M059J (cell line): ENCODE data around the gene OR4F15. TPM values are rescaled to one million over a fixed set of nuclear protein-coding genes. Genes with fewer than 3 reads are reported as not detected.
A peak's percentile ranks its signal among the peaks of the same experiment; 100 is the strongest.

Experiments used
- DNase-seq: peaks from one replicate; pipeline ENCODE4 v3.0.0-alpha.2; 2012; ENCODE audit warnings: low read depth
- total RNA-seq: library from RNA; depleted of rRNA; stranded (reverse); fragments of >200 nt; shearing (Covaris generic); gene quantifications from 2 replicates; pipeline ENCODE4 v1.2.3, GENCODE V29; 2014; rRNA removed

Gene OR4F15
- total RNA-seq, 1 experiment from 2014 or later, result not detected

DNA sequence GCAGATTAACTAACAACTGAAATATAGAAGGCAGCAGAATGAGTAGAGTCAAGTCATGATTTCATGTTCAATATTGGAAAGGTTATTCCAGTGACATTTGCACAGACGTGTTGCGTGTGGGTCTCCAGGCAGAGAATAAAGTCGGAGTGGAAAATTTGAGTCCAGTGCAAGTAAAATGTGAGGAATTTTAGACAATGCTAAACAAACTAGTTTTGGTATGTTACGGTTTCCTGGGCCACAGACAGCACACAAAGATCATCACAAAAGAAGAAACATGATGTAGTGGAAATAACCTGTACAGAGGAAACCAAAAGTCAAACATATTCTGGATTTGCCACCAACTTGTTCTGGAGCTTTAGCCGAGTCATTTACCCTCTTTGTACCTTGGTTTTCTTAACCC is 8.3 kb upstream of the OR4F15 start:
- peak; percentile 10 for DNase-seq

DNA sequence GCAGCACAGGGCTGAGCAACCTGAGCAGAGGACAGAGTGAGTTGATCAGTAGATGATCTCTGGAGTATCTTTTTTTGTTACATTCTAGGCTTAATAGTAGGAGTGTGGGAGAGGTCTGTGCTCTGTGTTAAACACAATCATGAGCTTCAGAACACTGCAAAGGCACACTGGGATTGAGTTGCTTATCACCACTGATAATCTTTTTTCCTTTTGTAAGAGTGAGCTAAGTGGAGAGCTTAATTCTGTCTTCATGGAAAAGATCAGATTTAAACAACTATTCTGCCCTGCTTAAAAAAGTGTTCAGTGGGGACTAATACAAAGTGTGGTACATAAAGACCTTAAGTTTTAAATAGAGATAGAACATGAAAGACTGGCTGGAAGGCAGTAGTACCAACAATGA is 7.6 kb upstream of the OR4F15 start:
- DNase-seq, result no peak

DNA sequence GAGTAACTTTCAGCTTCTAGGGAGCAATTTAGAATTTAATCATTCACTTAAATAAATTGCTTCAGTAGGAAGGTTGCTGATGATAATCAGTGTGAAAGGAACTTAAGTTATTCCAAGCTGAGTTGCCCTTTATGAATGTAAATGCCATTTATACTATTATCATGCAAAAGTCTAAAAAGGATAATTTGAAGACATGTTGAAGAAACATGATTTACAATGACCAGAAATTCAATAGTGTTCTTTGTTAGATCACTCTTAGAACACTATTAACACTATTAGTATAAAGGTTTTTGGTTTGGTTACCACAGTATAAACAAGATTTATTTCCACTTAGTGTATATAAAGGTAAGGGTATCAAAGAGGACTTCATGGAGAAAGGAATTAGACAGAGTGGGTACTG is 7.1 kb upstream of the OR4F15 start:
- DNase-seq, result no peak

DNA sequence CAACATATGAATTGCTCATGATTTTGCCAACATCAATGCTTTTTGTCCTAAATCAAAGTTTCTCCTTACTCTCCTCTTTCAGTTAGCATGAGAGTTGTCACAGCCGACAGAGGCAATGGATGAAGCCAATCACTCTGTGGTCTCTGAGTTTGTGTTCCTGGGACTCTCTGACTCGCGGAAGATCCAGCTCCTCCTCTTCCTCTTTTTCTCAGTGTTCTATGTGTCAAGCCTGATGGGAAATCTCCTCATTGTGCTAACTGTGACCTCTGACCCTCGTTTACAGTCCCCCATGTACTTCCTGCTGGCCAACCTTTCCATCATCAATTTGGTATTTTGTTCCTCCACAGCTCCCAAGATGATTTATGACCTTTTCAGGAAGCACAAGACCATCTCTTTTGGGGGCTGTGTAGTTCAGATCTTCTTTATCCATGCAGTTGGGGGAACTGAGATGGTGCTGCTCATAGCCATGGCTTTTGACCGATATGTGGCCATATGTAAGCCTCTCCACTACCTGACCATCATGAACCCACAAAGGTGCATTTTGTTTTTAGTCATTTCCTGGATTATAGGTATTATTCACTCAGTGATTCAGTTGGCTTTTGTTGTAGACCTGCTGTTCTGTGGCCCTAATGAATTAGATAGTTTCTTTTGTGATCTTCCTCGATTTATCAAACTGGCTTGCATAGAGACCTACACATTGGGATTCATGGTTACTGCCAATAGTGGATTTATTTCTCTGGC is 6.2 kb upstream of the OR4F15 start:
- peak; percentile 14 for DNase-seq

DNA sequence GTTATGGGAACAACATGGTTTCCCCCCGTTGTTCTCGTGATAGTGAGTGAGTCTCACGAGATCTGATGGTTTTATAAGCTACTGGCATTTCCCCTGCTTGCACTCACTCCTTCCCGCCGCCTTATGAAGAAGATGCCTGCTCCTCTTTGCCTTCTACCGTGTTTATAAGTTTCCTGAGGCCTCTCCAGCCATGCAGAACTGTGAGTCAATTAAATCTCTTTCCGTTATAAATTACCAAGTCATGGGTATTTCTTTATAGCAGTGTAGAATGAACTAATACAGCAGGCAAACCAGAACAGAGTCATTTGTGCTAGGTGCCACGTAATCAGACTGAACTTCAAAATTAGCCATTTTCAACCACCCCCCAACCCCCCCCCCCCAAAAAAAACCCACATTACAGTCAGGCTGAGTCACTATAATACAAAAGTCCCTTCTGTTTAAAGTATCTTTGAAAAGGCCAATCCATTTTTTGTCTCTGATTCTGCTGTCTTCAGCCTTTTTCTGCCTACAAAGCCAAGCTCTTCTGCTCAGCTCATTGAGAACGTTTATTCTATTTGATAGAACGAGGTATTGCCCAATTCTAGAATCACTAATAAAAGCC is 4.6 kb upstream of the OR4F15 start:
- DNase-seq, result peak; percentile 85

DNA sequence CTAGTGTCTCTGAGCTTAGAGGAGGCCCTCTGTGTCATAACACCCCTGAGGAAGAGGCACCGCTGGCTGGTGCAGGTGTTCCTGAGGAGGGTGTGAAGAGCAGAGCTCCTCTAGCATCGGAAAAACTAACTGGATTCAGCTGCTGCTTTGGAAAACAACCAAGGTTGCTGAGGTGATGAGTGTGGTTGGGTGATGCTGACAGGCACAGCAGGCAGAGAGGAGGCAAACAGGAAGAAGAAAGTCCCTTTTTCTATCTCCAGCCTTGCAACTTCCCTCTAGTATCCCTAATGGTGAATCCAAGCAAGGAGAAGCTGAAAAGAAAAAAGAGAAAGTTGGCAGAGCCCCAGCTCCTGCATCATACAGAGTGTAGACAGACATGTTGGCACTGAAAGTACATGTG is 3.8 kb upstream of the OR4F15 start:
- peak; percentile 77 for DNase-seq

DNA sequence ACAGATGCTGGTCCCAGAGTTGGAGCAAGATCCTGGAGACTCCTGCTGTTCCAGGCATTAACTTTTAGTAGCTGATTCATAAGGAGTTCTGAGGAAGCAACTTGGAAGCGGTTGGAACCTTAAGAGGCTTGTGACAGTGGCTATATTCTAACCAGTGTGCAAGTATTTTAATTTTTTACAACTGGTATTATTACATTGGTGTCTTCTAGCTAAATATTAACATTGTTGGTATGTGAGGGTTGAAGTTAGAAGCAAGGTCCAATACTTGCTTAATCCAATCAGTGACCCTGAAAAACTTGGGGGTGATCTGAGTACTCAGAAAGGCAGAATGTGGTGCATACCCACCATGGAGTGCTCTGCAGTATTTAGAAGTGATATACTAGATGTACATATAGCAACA is 1.5 kb upstream of the OR4F15 start:
- DNase-seq, result no peak

DNA sequence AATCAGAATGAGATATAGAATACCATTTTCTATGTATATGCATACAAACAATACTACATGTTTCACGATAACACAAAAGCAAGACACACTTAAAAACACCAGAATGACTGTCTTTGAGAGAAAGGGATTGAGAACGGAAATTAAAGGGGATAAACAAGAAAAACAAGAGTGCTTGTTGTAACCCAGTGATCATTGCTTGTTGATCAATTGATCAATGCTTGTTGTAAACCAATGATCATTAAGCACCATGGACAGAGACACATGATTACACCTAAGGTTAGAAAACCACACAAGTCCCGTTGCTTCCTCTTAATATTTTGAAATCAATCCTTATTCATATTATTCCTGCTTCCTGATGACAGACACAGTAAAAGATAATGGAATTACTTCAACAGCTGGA is 1.1 kb upstream of the OR4F15 start:
- peak; percentile 3 for DNase-seq

DNA sequence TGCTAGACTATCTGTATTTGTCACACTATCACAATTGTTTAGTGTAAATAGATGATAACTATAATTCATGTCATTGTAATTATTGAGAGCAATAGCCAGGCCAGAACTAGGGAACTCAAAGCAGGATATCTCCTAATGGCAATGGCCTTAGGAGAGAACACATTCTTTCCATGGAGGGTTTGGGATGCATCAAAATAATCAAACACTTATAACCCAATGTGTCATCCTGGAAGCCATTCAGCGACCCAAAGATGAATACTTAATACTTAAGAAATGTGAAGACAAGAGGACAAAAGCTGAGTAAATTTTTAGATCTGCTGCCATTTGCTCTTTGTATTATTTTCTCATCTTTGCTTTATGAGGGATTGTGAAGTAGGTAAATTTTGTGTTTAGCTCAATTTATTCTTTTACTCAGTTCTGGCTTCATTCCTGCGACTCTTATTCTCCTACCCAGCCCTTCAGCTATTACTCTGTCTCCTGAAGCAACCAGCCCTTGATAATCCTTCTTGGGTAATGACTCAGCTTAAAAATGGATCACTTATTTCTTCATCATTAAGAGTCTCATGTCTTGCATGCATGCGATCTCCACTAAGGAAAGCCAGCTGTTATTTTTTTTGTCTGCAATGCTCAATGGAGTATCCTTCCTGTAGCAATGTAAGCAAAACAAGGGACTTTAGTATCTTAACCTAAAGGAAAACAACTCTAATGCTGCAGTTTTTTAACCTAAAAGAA is 2.0 kb downstream of the OR4F15 start:
- peak; percentile 25 for DNase-seq

DNA sequence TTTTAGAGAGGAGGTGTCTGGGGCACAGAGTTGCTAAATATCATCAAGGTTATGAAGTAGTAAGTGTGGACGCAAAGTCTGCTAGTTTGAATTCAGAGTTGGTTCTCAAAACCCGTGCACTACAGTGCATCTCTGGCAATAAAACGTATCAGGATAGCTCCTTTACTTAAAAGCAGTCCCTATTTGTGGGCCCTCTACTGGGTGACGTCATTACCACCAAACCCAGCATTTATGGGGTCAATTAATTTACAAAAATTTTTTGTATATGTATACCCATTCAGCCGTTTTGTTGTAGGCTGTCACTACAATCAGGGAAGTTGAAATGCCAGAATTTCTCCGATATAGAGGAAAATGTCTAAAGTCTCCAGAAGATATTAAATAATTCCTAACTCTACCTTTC is 8.8 kb downstream of the OR4F15 start:
- no peak for DNase-seq

DNA sequence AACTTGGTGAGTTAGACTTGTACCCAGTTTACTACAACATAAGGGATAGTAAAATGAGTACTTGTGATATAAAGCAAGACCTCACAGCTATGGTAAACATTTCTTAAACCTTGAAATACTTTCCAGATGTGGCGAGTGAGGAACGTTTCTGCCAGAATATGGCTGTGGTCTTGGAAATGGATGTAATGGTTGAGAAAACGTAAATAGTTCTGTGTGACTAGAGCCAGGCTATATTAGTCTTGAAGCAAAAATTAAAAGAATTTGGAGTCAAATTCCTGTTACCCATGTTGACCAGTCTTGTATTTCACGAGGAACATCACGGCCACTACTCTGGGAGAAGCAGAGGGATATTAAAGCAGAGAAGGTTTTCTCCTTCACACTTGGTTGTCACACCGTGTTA is 15.3 kb downstream of the OR4F15 start:
- DNase-seq, result peak; percentile 9

DNA sequence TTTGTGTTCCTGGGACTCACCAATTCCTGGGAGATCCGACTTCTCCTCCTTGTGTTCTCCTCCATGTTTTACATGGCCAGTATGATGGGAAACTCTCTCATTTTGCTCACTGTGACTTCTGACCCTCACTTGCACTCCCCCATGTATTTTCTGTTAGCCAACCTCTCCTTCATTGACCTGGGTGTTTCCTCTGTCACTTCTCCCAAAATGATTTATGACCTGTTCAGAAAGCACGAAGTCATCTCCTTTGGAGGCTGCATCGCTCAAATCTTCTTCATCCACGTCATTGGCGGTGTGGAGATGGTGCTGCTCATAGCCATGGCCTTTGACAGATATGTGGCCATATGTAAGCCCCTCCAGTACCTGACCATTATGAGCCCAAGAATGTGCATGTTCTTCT is 16.8 kb downstream of the OR4F15 start:
- no peak for DNase-seq

DNA sequence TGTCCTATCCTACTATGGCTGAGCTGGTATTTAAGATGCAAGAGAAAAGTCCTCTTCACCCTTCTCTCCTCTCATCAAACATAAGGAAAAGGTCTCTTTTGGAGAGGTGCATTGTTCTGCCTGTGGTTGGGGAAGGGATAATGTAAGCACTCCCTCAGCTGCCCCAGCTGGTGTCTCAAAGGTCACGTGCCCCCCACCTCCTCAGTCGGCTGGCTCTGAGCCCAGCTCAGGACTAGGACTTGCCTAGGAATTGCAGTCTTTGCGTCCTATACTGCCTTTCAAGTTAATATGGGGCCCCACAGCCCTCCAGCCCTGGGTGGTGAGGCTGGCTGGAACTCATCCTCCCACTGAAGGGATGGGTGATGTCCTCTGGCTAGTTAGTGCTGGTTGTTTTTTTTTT is 29.7 kb downstream of the OR4F15 start:
- no peak for DNase-seq

DNA sequence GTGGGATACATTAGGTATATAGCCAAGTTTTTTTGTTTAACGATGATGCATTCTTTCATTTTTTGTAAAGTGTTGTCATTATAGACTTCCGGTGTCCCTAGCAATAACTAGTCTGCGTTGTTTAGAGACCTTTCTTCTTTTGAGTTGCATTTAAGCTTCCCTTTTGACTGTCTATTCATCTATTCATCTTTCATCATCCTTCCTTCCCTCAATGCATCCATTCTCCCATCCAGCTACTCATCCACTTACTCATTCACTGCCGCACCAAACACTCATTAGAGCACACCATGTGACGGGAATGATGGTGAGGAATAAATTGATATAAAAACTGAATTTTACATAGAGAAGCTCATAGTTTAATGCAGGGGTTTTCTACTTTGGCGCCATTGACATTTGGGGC is 32.9 kb downstream of the OR4F15 start:
- DNase-seq, result no peak

DNA sequence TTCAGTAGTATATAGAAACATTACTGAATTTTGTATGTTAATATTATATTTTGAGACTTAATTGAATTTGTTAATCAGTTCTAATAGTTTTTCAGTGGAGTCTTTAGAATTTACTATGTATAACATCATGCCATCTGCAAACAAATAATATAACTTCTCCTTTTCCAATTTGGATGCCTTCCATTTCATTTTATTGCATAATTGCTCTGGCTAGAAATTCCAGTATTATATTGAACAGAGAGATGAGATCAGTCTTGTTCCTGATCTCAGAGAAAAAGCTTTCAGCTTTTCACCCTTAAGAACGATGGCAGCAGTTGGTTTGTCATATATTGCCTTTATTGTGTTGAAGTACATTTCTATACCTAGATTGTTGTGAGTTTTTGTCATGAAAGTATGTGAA is 40.4 kb downstream of the OR4F15 start:
- DNase-seq, result no peak

Other genes starting within 250 kb of the OR4F15 start
- gene TM2D3, start 159.8 kb upstream of the OR4F15 start, total RNA-seq, result 30.4 and 34.2 TPM in 2 replicates
- 0.94 and 3.0 TPM in 2 replicates for gene TARS3, start 87.7 kb upstream of the OR4F15 start, total RNA-seq
- not detected in 2 replicates for gene OR4F6, start 8.7 kb upstream of the OR4F15 start, total RNA-seq